ENCODE data around the gene ANKS1A.

The ANKS1A gene

DNA sequence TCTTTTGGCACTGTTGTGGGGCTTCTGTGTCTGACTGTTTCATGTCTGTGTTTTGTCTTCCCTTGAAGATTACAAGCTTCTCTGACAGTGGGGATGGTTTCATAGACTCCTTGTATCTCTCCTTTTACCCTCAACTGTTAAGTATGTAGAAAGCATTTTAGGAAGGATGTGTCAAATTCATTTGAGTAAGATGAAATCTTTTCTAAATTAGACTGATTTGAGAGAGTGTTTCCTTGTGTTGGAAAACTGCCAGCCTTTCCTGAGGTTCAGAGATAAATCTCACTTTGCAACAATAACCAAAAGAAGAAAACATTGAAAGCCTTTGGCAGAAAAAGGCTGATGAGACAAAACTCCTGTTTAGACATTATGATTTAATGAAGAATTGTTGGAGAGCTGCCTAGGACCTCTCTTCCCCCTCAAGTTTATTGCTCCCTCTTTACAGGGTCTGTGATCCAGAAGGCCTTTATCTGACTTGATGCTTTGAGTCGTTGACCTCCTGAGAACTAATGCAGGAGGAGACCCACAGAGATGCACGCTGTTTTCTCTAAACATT, 68.3 kb downstream of the ANKS1A start:
- Histone ChIP-seq H4K20me1 (ENCODE audit: insufficient read depth, low read length) (no peaks in the 10 kb centered on the region), H3K9me2 (replicated peaks; ENCODE audit: insufficient read depth, low read length) (no peaks in the 10 kb centered on the region), H3K79me2 (ENCODE audit: low read length) (no peaks in the 10 kb centered on the region), H3K36me3 (replicated peaks; ENCODE audit: insufficient read depth, low read length) (no peaks in the 10 kb centered on the region), H3K4me2 (ENCODE audit: low read depth, low read length) (no peak overlapping the region), H3K4me1 (ENCODE audit: low read length) (no peaks in the 10 kb centered on the region), H3K9me3 (replicated peaks; ENCODE audit: insufficient read depth, low read length) (no peaks in the 10 kb centered on the region), H3F3A (ENCODE audit: insufficient read depth, low read length) (no peaks in the 10 kb centered on the region), H3K9ac (ENCODE audit: low read length) (no peak overlapping the region), H3K4me3 (ENCODE audit: low read length) (no peak overlapping the region), H2AFZ (ENCODE audit: low read length) (no peak overlapping the region), H3K27me3 (replicated peaks; ENCODE audit: insufficient read depth, low read length) (no peaks in the 10 kb centered on the region), H3K27ac (ENCODE audit: low read length) (no peak overlapping the region)
- TF ChIP-seq EZH2 (optimal IDR thresholded peaks at IDR 0.05; ENCODE audit: low read depth, low read length), result no peak
- no peak for TF ChIP-seq EZH2phosphoT487 (IDR thresholded peaks at IDR 0.05; ENCODE audit: low read length)
- TF ChIP-seq, protein P1, sequence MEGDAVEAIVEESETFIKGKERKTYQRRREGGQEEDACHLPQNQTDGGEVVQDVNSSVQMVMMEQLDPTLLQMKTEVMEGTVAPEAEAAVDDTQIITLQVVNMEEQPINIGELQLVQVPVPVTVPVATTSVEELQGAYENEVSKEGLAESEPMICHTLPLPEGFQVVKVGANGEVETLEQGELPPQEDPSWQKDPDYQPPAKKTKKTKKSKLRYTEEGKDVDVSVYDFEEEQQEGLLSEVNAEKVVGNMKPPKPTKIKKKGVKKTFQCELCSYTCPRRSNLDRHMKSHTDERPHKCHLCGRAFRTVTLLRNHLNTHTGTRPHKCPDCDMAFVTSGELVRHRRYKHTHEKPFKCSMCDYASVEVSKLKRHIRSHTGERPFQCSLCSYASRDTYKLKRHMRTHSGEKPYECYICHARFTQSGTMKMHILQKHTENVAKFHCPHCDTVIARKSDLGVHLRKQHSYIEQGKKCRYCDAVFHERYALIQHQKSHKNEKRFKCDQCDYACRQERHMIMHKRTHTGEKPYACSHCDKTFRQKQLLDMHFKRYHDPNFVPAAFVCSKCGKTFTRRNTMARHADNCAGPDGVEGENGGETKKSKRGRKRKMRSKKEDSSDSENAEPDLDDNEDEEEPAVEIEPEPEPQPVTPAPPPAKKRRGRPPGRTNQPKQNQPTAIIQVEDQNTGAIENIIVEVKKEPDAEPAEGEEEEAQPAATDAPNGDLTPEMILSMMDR (IDR thresholded peaks at IDR 0.05; ENCODE audit: low read length), result no peak
- DNase-seq, result no peak

DNA sequence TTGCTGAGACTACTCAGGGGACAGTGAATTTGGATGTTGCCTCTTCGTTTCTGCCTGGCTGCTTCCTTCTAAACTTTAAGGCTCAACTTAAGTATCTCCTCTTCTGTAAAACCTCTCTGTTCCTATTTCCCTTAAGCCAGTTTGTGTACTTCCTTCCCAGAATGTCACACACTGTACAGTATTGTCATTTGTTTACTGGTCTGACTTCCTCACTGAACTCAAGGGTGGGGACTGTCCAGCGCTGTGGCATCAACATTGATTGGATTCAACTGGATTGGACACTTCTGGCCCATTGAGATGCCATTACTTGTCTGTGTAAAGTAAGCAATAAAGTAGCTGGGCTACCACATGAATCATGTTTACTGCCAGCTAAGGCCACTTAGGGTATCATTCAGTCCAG, 69.7 kb downstream of the ANKS1A start:
- H3K9me3 ChIP-seq (replicated peaks; ENCODE audit: insufficient read depth, low read length), result no peaks in the 10 kb centered on the region
- no peaks in the 10 kb centered on the region for H3K9me2 ChIP-seq (replicated peaks; ENCODE audit: insufficient read depth, low read length)
- H3K4me3 ChIP-seq (ENCODE audit: low read length), result no peak overlapping the region
- H3K36me3 ChIP-seq (replicated peaks; ENCODE audit: insufficient read depth, low read length), result no peaks in the 10 kb centered on the region
- H3K27ac ChIP-seq (ENCODE audit: low read length), result no peak overlapping the region
- TF ChIP-seq, protein P1 (IDR thresholded peaks at IDR 0.05; ENCODE audit: low read length), result no peak
- TF ChIP-seq EZH2phosphoT487 (IDR thresholded peaks at IDR 0.05; ENCODE audit: low read length) (no peak), EZH2 (optimal IDR thresholded peaks at IDR 0.05; ENCODE audit: low read depth, low read length) (no peak)
- H3K4me2 ChIP-seq (ENCODE audit: low read depth, low read length), result no peak overlapping the region
- H2AFZ ChIP-seq (ENCODE audit: low read length), result no peak overlapping the region
- H3K9ac ChIP-seq (ENCODE audit: low read length), result no peak overlapping the region
- DNase-seq, result no peak
- H4K20me1 ChIP-seq (ENCODE audit: insufficient read depth, low read length), result no peaks in the 10 kb centered on the region
- no peaks in the 10 kb centered on the region for H3F3A ChIP-seq (ENCODE audit: insufficient read depth, low read length)
- H3K79me2 ChIP-seq (ENCODE audit: low read length), result no peaks in the 10 kb centered on the region
- H3K4me1 ChIP-seq (ENCODE audit: low read length), result no peaks in the 10 kb centered on the region
- H3K27me3 ChIP-seq (replicated peaks; ENCODE audit: insufficient read depth, low read length), result no peaks in the 10 kb centered on the region

- H3K79me2 ChIP-seq (ENCODE audit: low read length), result no peaks in the 10 kb centered on the region
- no peak overlapping the region for H3K4me3 ChIP-seq (ENCODE audit: low read length)
- no peaks in the 10 kb centered on the region for H4K20me1 ChIP-seq (ENCODE audit: insufficient read depth, low read length)
- H3F3A ChIP-seq (ENCODE audit: insufficient read depth, low read length), result no peaks in the 10 kb centered on the region
- no peaks in the 10 kb centered on the region for H3K4me1 ChIP-seq (ENCODE audit: low read length)
- no peak overlapping the region for H3K27ac ChIP-seq (ENCODE audit: low read length)
- H3K4me2 ChIP-seq (ENCODE audit: low read depth, low read length), result no peak overlapping the region
- H3K27me3 ChIP-seq (replicated peaks; ENCODE audit: insufficient read depth, low read length), result no peaks in the 10 kb centered on the region
- H3K9ac ChIP-seq (ENCODE audit: low read length), result no peak overlapping the region
- DNase-seq, result no peak
- no peaks in the 10 kb centered on the region for H3K9me2 ChIP-seq (replicated peaks; ENCODE audit: insufficient read depth, low read length)
- H3K36me3 ChIP-seq (replicated peaks; ENCODE audit: insufficient read depth, low read length), result no peaks in the 10 kb centered on the region
- H3K9me3 ChIP-seq (replicated peaks; ENCODE audit: insufficient read depth, low read length), result no peaks in the 10 kb centered on the region
- no peak overlapping the region for H2AFZ ChIP-seq (ENCODE audit: low read length)
- no peak for TF ChIP-seq EZH2 (optimal IDR thresholded peaks at IDR 0.05; ENCODE audit: low read depth, low read length)
- TF ChIP-seq EZH2phosphoT487 (IDR thresholded peaks at IDR 0.05; ENCODE audit: low read length), result no peak
- TF ChIP-seq, protein P1 (IDR thresholded peaks at IDR 0.05; ENCODE audit: low read length), result no peak
Measured at GRCh38 chr6:34959224-34959623, 70.2 kb downstream of the ANKS1A start.

Data from MM.1S (cell line).